Fibroblast of skin of abdomen (primary cell): Measurements from ENCODE around the gene ST7.
A peak's percentile ranks its signal among the peaks of the same experiment; 100 is the strongest.
"Not testable (repeated sequence)": the region's sequence is repeated elsewhere in the genome, so short reads cannot be mapped to it uniquely, and the experiment has no call there.

Experiments
- DNase-seq: peaks from one replicate; pipeline ENCODE4 v3.0.0-alpha.2; 2013

Gene ST7

GRCh38 chr7:117096942-117097341 lies 143.6 kb downstream of the ST7 start:
- DNase-seq: no peak

- DNase-seq: no peak
Observed at GRCh38 chr7:117097860-117098259, 144.6 kb downstream of the ST7 start.

DNA sequence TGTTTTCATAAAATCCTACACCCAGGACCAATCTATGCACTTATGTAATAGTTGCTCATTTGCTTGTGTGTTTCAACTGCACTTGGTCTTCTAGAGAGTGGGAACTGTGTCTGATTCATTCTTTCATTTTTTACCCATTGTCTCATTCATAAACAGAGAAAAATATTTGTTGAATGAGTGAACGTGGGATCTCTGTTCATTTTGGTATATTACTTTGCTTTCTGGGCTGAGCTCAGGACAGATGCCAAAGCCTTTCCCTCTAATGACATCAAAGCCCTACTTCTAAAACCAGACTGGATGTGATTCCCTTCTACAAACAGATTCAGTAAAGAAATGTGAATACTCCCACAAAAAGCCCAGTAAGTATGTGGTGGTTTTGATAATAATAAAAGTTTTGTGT lies 145.2 kb downstream of the ST7 start:
- peak; percentile 94 for DNase-seq

DNA sequence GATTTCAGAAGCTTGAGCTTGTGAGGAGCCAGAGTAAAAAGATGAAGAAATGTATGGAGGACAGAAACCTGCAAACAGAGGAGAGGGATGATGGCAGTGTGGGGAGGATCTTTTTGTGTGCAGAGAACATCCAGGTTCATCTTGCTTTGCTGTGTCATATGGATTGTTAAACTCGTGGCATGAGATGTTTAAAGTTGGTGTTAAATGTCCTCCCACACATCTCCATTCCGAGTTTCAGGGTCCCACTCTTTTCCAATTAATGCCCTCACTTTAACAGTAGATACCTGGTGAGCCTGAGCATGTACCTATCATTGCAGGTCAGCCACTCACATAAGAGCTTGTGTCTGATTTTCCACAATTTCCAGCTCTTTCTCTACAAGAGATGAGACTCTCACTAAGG lies 147.7 kb downstream of the ST7 start:
- no peak for DNase-seq

- DNase-seq: no peak
Observed at GRCh38 chr7:117110480-117111315, 157.4 kb downstream of the ST7 start.

- no peak for DNase-seq
Observed at GRCh38 chr7:117111535-117111934, 158.2 kb downstream of the ST7 start.

- DNase-seq: no peak
Observed at GRCh38 chr7:117112640-117113039, 159.3 kb downstream of the ST7 start.

DNA sequence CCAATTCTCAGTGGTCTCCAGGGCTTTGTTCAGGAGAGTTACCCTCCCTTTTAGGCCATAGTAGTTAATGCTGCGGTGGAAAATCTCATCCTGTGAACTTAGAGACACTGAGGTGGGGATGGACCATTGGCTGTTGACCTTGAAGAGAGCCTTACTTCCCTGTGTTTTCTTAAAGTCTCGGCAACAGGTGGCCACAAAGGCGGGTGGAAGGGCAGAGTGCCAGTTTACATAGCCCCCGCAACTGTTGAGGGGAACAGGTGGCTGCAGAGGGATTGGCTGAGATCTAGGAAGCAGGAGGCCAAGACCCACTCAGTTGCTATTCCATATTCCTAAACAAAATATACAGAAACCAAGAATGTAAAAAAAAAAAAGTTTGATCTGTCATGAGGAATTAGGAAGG lies 160.6 kb downstream of the ST7 start:
- DNase-seq: no peak

DNA sequence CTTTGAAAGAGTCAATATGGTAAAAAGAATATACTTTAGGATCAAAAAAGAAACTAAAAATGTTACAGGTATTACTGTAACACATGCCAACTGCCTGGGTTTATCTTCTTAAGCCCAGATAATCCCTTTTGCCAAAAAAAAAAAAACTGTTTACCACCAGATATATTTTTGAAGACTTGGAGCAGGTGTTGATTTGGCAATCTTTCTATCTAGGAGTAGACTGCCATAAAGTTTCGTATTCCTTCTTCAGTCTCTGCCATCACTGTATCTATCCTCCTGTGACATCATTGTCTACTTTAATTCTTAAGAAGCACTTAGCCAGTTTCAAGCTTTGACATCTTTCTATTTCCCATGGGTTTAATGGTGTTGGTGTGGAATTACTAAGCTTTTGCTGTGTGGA lies 161.0 kb downstream of the ST7 start:
- no peak for DNase-seq

GRCh38 chr7:117116211-117116610 lies 162.9 kb downstream of the ST7 start:
- DNase-seq: no peak

DNA sequence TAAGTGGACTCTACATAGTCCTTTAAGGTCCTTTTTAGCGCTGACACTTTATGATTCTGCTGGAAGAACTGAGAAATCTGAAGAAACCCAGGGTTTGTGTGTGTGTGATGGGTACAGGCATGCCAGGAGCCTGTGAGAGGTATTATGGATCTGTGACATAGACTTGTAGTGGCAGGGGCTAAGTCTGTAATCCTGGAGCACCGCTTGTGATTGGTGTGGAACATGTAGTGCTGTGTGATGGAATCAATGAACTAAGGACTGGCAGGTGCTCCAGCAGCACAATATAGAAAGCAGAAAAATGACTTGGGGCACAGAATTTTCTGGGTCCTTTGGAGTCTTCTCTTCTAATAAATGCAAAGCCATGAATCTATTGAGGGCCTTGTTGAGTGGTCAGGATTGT lies 163.9 kb downstream of the ST7 start:
- DNase-seq: no peak

DNA sequence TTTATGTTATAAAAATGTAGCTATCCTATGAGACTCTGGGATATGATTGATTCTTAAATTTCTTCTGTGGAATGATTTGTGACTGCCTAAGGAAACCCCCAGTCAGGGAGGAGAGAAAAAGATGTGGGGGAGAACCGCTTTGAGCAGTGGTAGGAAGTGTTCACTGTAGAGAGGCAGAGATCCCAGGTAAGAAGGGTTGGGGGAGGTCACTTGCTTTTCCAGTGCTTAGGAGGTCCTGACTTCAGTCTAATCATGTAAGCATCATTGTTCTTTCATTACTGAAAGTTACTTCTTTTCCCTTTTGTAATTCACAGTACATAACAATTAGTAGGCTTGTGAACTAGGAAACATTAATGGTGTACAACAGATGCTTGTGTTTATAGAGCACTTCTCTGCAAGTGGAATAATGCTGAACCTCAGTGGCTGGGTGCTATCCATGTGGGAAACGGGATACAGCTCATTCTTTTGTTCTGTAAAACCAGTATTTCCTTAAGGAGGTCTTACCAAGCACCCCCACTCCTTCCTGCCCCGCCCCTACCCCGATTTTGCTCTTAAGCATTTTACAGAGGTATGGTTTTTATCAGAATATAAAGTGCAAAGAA lies 165.4 kb downstream of the ST7 start:
- no peak for DNase-seq

DNA sequence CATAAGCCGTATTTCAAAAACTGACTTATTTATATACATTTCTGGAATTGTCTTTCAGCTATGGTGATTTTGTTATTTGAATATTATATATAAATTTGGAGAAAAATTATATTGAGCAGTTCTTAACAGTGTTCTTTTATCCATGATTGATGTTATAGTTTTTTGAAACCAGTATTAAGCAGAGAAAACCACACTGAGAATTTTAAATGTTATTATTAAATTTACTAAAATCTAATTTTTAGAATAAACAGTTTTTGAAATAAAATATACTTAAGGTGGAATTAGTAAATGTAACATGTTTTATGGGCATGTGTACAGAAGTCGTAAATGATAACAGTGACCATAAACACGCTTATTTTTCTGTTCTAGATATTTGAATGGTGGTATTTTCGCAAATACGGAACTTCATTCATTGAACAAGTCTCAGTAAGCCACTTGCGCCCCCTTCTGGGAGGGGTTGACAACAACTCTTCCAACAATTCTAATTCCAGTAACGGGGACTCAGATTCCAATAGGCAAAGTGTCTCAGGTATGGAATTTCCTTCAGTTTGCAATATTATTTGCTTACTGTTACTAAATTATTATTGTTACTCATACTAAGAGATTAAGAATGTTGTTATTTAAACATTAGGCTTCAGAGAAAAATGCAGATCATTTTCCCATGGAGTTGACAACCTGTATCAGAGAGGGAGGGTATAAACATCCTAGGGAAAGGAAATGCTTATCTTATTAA lies 166.1 kb downstream of the ST7 start:
- DNase-seq: peak; percentile 73

DNA sequence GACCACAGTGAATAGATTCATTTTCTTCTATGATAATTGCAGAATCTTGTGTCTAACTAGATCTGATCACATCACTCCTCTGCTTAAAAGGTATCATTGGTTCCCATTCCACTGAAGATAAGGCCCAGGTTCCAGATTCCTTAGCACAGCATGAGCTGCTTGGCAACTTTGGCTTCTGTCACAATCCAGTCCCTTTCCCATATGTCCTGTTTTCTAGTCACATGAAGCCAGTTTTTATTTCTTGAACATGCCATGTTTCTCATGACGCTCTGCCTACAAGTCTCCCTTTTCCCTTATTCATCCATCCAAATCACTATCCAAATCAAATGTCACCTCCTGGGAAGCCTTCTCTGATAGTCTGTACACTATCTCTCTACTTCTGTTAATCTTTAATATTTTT lies 167.0 kb downstream of the ST7 start:
- DNase-seq: not testable (repeated sequence)

DNA sequence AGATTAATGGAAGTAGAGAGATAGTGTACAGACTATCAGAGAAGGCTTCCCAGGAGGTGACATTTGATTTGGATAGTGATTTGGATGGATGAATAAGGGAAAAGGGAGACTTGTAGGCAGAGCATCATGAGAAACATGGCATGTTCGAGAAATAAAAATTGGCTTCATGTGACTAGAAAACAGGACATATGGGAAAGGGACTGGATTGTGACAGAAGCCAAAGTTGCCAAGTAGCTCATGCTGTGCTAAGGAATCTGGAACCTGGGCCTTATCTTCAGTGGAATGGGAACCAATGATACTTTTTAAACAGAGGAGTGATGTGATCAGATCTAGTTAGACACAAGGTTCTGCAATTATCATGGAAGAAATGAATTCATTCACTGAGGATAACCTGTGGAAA lies 168.7 kb downstream of the ST7 start:
- DNase-seq: not testable (repeated sequence)

- no peak for DNase-seq
Observed at GRCh38 chr7:117122536-117122935, 169.2 kb downstream of the ST7 start.

DNA sequence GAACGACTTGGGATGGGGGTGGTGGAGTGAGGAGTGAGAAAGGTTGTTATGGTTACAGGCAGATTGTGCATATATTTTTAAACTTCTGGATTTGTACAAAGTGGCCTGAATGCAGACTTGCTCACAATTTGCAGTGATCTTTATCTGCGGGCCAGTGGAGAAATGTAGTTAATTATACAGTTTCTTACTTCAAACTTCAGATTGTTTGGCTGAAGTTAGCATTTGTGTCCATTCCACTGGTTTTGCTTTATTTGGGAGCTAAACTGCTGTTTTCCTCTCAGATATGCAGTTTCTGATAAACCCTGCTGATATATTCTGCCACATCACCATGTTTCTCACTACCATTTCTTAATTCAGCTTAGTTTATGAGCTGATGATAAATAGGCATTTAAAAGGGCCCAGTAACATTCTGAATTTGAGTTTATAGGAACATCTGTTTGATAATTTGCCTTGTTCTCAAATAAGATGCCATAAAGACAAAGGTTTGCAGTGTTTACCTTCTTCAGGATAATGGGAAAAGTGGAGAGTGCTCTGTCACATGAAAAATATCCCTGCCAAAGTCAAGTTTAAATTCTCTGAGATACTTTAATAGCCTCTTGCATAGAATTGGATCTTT lies 170.1 kb downstream of the ST7 start:
- no peak for DNase-seq

DNA sequence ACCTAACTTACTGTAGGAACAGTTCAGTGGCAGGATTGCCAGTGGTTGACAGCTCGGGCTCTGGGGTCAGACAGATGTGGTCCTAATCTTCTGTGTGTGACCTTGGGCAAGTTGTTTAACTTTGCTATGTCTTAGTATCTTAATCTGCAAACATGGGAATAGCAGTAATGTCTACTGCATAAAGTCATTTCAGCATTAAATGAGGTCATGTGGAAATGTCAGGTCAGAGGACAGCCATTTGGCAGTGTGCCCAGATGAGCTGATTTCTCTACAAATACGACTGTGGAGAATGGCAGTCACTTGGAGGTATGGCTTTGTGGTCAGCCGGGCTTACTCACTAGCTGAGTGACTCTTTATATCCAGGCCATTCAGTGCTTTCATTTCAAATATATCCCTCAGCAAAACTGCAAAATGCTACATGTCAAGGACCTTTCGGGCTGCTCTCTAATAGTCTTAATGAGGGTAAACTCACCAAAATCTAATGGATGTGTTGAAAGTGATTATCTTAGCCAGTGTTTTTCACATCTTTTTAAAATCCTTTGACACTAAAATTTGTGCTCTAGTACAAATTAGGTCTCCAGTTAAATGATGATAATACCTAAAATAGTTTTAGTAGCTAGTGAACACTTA lies 171.4 kb downstream of the ST7 start:
- peak; percentile 91 for DNase-seq

DNA sequence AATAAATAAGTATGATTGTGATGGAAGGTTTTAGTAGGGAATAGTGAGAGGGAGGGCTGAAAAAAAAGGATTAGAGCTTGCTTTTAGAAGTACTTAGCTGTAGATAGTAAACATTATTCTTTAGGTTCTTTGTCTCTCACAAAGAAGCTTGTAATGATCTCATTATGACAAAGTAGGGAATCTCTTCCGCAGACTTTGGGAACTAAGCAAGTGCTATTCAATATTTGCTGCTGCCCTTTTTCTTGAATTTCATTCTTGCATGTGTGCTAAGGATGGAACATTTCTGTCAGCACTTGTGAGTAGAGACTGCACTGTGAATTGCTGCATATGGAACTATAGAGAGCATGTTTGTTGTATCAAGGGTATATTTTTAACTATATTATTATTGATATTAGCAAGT lies 173.4 kb downstream of the ST7 start:
- DNase-seq: no peak

- DNase-seq: peak; percentile 58
Observed at GRCh38 chr7:117127585-117128168, 174.4 kb downstream of the ST7 start.

DNA sequence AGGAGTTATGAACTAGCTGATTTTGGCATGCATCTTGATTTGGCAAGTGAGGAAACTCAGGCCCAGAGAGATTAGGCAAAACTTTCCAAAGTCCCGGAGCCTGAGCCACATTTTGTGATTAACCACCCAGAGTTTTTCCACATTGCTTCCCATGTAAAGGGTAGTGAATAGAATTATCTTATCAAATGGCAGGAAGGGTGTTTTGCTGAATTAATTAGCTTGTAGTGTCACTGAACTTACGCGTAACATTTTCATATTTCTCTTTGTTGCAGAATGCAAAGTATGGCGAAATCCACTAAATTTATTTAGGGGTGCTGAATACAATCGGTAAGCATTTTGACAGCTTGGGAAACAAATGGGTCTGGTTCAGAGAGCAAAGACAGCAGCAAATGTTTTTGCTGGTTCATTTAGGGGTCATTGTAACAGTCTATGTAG lies 176.2 kb downstream of the ST7 start:
- DNase-seq: no peak

GRCh38 chr7:117130262-117130661 lies 177.0 kb downstream of the ST7 start:
- peak; percentile 20 for DNase-seq
